ENCODE data around the gene IGF1R. TPM values are rescaled to one million over a fixed set of nuclear protein-coding genes. Genes with fewer than 3 reads are reported as not detected.

The IGF1R gene
- total RNA-seq, 1 experiment from 2014 or later = 125 TPM

DNA sequence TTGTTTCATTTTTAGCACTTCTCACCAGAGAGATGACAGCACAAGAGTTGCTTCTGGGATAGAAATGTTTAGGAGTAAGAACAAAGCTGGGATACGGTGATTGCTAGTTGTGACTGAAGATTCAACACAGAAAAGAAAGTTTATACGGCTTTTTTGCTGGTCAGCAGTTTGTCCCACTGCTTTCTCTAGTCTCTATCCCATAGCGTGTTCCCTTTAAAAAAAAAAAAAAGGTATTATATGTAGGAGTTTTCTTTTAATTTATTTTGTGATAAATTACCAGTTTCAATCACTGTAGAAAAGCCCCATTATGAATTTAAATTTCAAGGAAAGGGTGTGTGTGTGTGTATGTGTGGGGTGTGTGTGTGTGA lies 311.3 kb downstream of the IGF1R start:
- no peaks in the 10 kb centered on the region for H3K4me1 Mint-ChIP-seq
- H3K9me3 Mint-ChIP-seq = peaks cover 9% of the 10 kb centered on the region
- TF ChIP-seq AR (CRISPR knock-in tag; IDR thresholded peaks at IDR 0.05) = no peak
- no peak for TF ChIP-seq SMAD3 (CRISPR knock-in tag; IDR thresholded peaks at IDR 0.05; ENCODE audit: borderline replicate concordance)
- no peak for TF ChIP-seq NR2C2 (CRISPR knock-in tag; IDR thresholded peaks at IDR 0.05)
- TF ChIP-seq, protein P1, sequence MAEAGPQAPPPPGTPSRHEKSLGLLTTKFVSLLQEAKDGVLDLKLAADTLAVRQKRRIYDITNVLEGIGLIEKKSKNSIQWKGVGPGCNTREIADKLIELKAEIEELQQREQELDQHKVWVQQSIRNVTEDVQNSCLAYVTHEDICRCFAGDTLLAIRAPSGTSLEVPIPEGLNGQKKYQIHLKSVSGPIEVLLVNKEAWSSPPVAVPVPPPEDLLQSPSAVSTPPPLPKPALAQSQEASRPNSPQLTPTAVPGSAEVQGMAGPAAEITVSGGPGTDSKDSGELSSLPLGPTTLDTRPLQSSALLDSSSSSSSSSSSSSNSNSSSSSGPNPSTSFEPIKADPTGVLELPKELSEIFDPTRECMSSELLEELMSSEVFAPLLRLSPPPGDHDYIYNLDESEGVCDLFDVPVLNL (CRISPR knock-in tag; IDR thresholded peaks at IDR 0.05; ENCODE audit: borderline replicate concordance, low read depth) = no peak
- TF ChIP-seq, protein P2, sequence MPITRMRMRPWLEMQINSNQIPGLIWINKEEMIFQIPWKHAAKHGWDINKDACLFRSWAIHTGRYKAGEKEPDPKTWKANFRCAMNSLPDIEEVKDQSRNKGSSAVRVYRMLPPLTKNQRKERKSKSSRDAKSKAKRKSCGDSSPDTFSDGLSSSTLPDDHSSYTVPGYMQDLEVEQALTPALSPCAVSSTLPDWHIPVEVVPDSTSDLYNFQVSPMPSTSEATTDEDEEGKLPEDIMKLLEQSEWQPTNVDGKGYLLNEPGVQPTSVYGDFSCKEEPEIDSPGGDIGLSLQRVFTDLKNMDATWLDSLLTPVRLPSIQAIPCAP (CRISPR knock-in tag; IDR thresholded peaks at IDR 0.05) = no peak
- no peak for TF ChIP-seq ZNF317 (CRISPR knock-in tag; IDR thresholded peaks at IDR 0.05; ENCODE audit: borderline replicate concordance, low read depth)
- no peak for TF ChIP-seq RORB (CRISPR knock-in tag; IDR thresholded peaks at IDR 0.05)
- no peak for TF ChIP-seq ETV6 (CRISPR knock-in tag; IDR thresholded peaks at IDR 0.05)
- no peak for TF ChIP-seq NR1H2 (CRISPR knock-in tag; IDR thresholded peaks at IDR 0.05)
- no peak for TF ChIP-seq CREB1 (CRISPR knock-in tag; IDR thresholded peaks at IDR 0.05)
- TF ChIP-seq NFE2L1 (CRISPR knock-in tag; IDR thresholded peaks at IDR 0.05) = no peak
- TF ChIP-seq, protein P3, sequence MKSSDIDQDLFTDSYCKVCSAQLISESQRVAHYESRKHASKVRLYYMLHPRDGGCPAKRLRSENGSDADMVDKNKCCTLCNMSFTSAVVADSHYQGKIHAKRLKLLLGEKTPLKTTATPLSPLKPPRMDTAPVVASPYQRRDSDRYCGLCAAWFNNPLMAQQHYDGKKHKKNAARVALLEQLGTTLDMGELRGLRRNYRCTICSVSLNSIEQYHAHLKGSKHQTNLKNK (CRISPR knock-in tag; IDR thresholded peaks at IDR 0.05) = no peak
- TF ChIP-seq ZNF416 (CRISPR knock-in tag; IDR thresholded peaks at IDR 0.05) = no peak
- no peak for TF ChIP-seq ZNF671 (CRISPR knock-in tag; IDR thresholded peaks at IDR 0.05)
- peaks cover 56% of the 10 kb centered on the region for H3K36me3 Mint-ChIP-seq
- no peak for DNase-seq (ENCODE audit: low spot score)
- H3K4me3 Mint-ChIP-seq = no peak overlapping the region
- H3K27me3 Mint-ChIP-seq (ENCODE audit: low read depth) = no peaks in the 10 kb centered on the region
- POLR2A ChIA-PET = no interaction called here
- CTCF ChIA-PET = interaction anchor here (1.2 kb wide), 1 partner anchor 117 kb away, joined by 4 read pairs; no protein-coding TSS in a partner anchor
- H3K27ac Mint-ChIP-seq = no peak overlapping the region
- no peak for ATAC-seq

DNA sequence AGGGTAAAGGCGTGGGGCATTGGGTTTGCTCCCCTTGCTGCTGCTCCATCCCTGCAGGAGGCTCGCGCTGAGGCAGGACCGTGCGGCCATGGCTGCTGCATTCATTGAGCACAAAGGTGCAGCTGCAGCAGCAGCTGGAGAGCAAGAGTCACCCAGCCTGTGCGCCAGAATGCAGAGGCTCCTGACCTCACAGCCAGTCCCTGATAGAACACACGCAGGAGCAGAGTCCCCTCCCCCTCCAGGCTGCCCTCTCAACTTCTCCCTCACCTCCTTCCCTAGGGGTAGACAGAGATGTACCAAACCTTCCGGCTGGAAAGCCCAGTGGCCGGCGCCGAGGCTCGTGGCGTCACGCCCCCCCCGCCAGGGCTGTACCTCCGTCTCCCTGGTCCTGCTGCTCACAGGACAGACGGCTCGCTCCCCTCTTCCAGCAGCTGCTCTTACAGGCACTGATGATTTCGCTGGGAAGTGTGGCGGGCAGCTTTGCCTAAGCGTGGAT lies 312.3 kb downstream of the IGF1R start:
- POLR2A ChIA-PET = no interaction called here
- Mint-ChIP-seq H3K36me3 (peaks cover 56% of the 10 kb centered on the region), H3K27ac (no peak overlapping the region), H3K27me3 (ENCODE audit: low read depth) (no peaks in the 10 kb centered on the region), H3K9me3 (peaks cover 9% of the 10 kb centered on the region), H3K4me1 (no peaks in the 10 kb centered on the region), H3K4me3 (no peak overlapping the region)
- ATAC-seq (no peak), DNase-seq (ENCODE audit: low spot score) (no peak)
- CTCF ChIA-PET = no interaction called here
- TF ChIP-seq MYBL2 (CRISPR knock-in tag; IDR thresholded peaks at IDR 0.05) (no peak), ZSCAN18 (CRISPR knock-in tag; IDR thresholded peaks at IDR 0.05) (no peak), USF2 (CRISPR knock-in tag; IDR thresholded peaks at IDR 0.05) (no peak), ZNF263 (CRISPR knock-in tag; IDR thresholded peaks at IDR 0.05; ENCODE audit: low read depth) (no peak), RELA (CRISPR knock-in tag; IDR thresholded peaks at IDR 0.05; ENCODE audit: borderline replicate concordance) (no peak), ZNF512 (CRISPR knock-in tag; IDR thresholded peaks at IDR 0.05; ENCODE audit: borderline replicate concordance) (no peak), ZNF219 (CRISPR knock-in tag; IDR thresholded peaks at IDR 0.05; ENCODE audit: borderline replicate concordance) (no peak)
- TF ChIP-seq, protein P2 (CRISPR knock-in tag; IDR thresholded peaks at IDR 0.05) = no peak
- TF ChIP-seq, protein P4, sequence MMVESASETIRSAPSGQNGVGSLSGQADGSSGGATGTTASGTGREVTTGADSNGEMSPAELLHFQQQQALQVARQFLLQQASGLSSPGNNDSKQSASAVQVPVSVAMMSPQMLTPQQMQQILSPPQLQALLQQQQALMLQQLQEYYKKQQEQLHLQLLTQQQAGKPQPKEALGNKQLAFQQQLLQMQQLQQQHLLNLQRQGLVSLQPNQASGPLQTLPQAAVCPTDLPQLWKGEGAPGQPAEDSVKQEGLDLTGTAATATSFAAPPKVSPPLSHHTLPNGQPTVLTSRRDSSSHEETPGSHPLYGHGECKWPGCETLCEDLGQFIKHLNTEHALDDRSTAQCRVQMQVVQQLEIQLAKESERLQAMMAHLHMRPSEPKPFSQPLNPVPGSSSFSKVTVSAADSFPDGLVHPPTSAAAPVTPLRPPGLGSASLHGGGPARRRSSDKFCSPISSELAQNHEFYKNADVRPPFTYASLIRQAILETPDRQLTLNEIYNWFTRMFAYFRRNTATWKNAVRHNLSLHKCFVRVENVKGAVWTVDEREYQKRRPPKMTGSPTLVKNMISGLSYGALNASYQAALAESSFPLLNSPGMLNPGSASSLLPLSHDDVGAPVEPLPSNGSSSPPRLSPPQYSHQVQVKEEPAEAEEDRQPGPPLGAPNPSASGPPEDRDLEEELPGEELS (CRISPR knock-in tag; IDR thresholded peaks at IDR 0.05) = no peak

All from WTC11 (cell line).